ENCODE measurements around the gene FMNL3.

- TF ChIP-seq, protein P1, sequence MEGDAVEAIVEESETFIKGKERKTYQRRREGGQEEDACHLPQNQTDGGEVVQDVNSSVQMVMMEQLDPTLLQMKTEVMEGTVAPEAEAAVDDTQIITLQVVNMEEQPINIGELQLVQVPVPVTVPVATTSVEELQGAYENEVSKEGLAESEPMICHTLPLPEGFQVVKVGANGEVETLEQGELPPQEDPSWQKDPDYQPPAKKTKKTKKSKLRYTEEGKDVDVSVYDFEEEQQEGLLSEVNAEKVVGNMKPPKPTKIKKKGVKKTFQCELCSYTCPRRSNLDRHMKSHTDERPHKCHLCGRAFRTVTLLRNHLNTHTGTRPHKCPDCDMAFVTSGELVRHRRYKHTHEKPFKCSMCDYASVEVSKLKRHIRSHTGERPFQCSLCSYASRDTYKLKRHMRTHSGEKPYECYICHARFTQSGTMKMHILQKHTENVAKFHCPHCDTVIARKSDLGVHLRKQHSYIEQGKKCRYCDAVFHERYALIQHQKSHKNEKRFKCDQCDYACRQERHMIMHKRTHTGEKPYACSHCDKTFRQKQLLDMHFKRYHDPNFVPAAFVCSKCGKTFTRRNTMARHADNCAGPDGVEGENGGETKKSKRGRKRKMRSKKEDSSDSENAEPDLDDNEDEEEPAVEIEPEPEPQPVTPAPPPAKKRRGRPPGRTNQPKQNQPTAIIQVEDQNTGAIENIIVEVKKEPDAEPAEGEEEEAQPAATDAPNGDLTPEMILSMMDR (IDR thresholded peaks at IDR 0.05) = no peak
- no peak for TF ChIP-seq EZH2 (IDR thresholded peaks at IDR 0.05)
Measured at GRCh38 chr12:49702676-49703215, 4.5 kb downstream of the FMNL3 start.

Data from neural progenitor cell (in vitro differentiated cells).